Activated CD4-positive, CD25-positive, alpha-beta regulatory T cell treated with anti-CD3 and anti-CD28 coated beads, Interleukin-2, amount 50 U/mL, for 16 hours (primary cell): Measurements from ENCODE around the gene SPINK4.

Experiments used
- DNase-seq: peaks from one replicate; pipeline ENCODE4 v3.0.0-alpha.2; 2020; ENCODE audit warnings: low read depth, low spot score

SPINK4 gene, protein sequence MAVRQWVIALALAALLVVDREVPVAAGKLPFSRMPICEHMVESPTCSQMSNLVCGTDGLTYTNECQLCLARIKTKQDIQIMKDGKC

GRCh38 chr9:33239921-33240320 lies at the start of gene SPINK4:
Gene SPINK4, plus strand, starts transcription at chr9:33240167. Its CDS starts 42 bp downstream, at chr9:33240209.
- no peak for DNase-seq

GRCh38 chr9:33192493-33193255 lies 47.3 kb upstream of the SPINK4 start:
- no peak for DNase-seq

GRCh38 chr9:33193818-33194217 lies 46.1 kb upstream of the SPINK4 start:
- DNase-seq = no peak

DNA sequence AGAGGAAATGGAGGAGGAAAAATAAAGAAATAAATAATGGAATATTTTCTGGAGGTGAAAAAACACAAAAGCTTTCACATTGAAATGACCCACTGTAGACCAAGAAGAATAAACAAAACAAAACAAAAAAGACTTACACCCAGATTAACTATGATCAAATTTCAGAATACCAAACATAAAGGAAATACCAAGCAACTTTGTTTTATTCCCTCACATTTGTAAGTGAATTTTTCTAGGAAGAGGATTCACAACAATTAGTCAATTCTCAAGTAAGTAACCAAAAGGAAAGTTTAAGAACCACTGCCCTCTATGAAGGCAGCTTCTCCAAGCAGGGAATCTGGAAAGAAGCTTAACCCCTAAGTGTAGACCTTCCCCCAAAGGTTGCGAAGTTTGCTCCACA lies 43.2 kb upstream of the SPINK4 start:
- DNase-seq = no peak

GRCh38 chr9:33197279-33198152 lies 42.5 kb upstream of the SPINK4 start:
- DNase-seq = no peak

DNA sequence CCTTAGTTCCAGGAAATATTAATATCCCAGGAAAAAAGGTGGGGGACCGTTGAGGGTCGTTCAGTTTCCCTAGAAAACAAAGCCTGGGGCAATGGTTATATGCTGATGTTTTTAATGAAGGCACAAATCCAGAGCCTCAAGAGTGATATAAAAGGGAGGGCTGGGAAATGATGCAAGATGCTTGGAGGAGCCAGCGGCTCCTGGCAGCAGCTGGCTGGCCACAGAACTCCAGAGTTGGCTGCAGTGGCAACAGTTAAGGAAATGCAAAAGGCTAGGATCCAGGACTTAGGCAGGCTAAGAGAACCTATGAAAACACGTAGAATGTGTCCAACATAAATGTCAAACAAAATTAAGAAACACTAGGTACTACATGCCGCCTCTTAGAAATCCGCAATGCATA lies 41.8 kb upstream of the SPINK4 start:
- no peak for DNase-seq

DNA sequence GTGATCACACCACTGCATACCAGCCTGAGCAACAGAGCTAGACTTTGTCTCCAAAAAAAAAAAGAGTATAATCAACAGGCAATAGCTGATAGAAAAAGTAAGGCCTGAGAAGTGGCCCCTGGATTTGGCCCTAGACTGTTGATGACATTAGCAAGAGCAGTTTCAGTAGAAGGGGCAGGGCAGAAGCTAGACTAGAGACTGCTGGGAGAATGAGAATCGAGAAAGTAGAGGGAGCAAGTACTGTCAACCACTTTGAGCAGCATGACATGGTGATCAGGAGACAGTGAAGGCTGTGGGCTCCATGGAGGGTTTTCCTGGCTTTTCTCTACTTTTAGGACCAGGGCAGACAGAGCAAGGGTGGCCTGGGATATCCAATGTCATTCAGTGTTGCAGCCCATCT lies 37.9 kb upstream of the SPINK4 start:
- DNase-seq = no peak

DNA sequence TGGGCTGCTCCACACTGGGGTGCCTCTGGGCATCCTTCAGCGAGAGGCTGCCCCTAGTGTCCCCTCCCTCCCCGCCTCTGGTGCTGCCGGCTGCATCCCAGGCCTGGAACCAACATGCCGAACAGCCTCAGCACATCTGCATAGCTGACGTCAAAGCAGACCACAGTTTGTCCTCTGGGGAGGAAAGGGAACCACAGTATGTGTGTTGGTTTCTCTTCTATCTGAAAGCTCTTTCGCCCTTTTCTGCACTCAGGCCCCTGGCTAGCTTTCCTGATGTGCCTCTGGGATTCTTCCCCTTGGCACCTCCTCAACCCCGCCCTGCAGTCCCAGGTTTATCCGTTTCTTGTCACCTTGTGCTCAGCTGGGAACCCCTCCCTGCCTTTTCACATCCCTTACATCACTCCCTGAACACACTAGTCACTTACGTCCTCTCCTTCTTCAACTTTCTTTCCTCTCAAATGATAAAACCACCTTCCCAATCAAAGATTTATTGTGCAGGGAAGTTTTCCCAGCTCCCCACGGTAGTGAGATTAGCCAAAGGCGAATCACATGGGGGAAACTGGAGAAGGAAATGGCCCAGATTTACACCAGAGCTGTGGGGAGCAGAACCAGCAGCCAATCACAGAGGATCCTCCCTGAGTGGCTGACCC lies 37.3 kb upstream of the SPINK4 start:
- no peak for DNase-seq

DNA sequence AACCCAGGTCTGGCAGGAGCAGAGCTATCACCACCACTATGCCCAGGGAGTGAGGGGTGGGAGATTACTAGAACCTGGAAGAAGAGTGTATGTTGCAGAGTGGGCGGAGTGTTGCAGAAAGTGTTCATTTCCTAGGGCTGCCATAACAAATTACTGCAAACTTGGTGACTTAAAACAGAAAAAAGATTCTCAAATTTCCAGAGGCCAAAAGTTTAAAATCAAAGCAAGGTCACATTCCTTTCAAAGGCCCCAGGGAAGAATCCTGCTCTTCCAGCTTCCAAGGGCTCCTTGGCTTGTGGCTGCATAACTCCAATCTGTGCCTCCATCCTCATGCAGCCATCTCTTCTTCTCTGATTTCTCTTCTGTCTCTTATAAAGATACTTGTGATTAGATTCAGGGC lies 30.6 kb upstream of the SPINK4 start:
- DNase-seq = no peak

DNA sequence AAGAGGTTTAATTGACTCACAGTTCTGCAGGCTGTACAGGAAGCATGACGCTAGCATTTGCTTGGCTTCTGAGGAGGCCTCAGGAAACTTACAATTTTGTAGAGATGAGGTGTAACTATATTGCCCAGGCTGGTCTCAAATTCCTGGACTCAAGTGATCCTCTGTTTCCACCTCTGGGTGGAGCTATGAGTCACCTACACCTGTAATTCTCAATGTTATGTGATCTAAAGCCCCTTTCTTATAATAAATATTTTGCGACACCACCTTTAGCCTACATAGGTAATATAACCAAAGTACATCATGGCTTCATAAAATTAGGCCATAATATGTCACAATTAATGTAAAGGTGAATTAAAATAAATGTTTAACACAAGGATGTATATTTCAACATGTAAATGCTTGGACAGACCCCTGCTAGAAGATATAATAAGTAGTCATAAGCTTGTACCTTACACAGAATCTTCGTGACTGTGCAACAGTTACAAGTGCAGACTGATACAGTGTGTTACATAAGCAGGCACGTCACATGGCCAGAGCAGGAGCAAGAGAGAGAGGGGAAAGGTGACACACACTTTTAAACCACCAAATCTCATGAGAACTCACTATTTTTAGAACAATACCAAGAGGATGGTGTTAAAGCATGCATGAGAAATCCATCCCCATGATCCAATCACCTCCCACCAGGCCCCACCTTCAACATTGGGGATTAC lies 29.8 kb upstream of the SPINK4 start:
- no peak for DNase-seq

- no peak for DNase-seq
These were observed 28.1 kb upstream of the SPINK4 start for GRCh38 chr9:33211695-33212393.

- DNase-seq = no peak
These were observed 19.0 kb upstream of the SPINK4 start for GRCh38 chr9:33220681-33221567.

DNA sequence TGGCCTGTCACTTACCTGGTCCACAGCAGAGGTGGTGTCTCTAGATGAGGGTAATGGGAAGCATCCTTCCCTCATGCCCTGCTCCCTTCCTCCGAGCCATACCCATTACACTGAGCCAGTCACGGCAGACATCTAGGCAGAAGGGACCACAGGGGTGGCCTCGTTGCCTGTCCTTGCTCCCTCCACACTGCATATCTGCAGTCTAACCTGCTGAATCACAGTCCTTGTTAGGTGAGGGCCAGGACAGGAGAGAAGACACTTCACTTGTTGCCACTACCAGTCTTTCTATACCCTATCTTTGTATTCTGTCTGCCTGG lies 18.4 kb upstream of the SPINK4 start:
- DNase-seq = no peak

- no peak for DNase-seq
These were observed 17.9 kb upstream of the SPINK4 start for GRCh38 chr9:33222031-33222430.

DNA sequence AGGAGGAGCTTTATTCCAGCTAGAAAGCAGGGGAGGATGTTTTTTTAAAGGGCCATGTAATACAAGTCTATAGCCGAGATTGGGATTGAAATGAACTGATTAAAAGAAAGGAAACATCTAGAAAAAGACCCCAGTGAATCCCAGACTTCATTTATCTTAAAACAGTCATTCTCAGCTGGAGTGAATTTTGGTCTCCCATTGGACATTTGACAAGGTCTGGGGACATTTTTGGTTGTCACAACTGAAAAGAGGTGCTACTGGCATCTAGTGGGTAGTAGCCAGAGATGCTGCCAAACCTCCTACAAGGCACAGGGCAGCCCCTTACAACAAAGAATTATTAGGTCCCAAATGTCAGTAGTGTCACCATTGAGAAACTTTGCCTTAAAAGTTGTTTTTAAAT lies 16.3 kb upstream of the SPINK4 start:
- DNase-seq = no peak

- peak; percentile 48 for DNase-seq
These were observed 14.4 kb upstream of the SPINK4 start for GRCh38 chr9:33225319-33226147.

DNA sequence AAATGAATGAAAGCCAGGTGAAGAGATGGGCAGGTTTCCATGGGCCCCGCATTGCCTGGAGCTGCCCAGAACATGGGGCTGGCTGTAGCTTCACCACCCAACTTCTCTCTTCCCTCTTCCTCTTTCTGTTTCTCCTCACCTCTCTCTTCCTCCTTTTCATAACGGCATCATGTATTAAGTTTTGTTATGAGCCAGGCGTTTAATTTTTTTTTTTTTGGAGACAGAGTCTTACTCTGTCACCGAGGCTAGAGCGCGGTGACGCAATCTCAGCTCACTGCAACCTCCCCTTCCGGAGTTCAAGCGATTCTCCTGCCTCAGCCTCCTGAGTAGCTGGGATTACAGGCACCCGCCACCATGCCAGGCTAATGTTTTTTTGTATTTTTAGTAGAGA lies 13.0 kb upstream of the SPINK4 start:
- no peak for DNase-seq

DNA sequence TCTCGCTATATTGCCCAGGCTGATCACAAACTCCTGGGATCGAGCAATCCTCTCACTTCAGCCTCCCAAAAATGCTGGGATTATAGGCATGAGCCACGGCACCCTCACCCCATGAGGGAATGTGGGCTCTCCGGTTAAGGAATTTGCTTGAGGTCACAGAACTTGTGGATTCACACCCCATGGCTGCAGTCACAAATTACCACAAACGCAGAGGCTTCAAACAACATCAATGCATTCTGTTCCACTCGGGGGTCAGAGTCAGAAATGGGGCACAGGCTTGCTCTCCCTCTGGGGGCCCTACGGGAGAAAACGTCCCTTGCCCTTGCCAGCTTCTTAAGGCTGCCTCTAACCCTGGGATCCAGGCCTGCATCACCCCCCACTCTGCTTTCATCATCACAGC lies 12.2 kb upstream of the SPINK4 start:
- DNase-seq = no peak

- DNase-seq = no peak
These were observed 11.4 kb upstream of the SPINK4 start for GRCh38 chr9:33228606-33229005.
